Ishikawa (cell line): ENCODE measurements around the gene DAND5.
A peak's percentile ranks its signal among the peaks of the same experiment; 100 is the strongest.

Source experiments
- CREB1 ChIP-seq: IDR thresholded peaks from 2 replicates; pipeline ENCODE4 v1.6.1; 2012; ENCODE audit warnings: low read depth
- EGR1 ChIP-seq: IDR thresholded peaks from 2 replicates; pipeline ENCODE4 v1.6.1; 2012
- REST ChIP-seq: IDR thresholded peaks from 2 replicates; pipeline ENCODE4 v1.6.1; 2012; ENCODE audit warnings: low read depth, mild to moderate bottlenecking
- TAF1 ChIP-seq: IDR thresholded peaks from 2 replicates; pipeline ENCODE4 v1.6.1; 2012; ENCODE audit warnings: low read depth, mild to moderate bottlenecking
- YY1 ChIP-seq: IDR thresholded peaks from 2 replicates; pipeline ENCODE4 v1.6.1; 2012; ENCODE audit warnings: low read depth
- TF ChIP-seq, protein P1 (sequence below): IDR thresholded peaks from 2 replicates; pipeline ENCODE4 v1.6.1; 2012
- TF ChIP-seq, protein P2 (sequence below): IDR thresholded peaks from 2 replicates; pipeline ENCODE4 v1.6.1; 2012

GRCh38 chr19:12994701-12995595, 25.6 kb downstream of the DAND5 start, which contains the start of gene NFIX:
- no peak for TF ChIP-seq YY1
- TF ChIP-seq REST: no peak
- TF ChIP-seq, protein P1, sequence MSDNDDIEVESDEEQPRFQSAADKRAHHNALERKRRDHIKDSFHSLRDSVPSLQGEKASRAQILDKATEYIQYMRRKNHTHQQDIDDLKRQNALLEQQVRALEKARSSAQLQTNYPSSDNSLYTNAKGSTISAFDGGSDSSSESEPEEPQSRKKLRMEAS: peak; percentile 82
- TF ChIP-seq TAF1: no peak
- TF ChIP-seq, protein P2, sequence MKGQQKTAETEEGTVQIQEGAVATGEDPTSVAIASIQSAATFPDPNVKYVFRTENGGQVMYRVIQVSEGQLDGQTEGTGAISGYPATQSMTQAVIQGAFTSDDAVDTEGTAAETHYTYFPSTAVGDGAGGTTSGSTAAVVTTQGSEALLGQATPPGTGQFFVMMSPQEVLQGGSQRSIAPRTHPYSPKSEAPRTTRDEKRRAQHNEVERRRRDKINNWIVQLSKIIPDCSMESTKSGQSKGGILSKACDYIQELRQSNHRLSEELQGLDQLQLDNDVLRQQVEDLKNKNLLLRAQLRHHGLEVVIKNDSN: no peak
- TF ChIP-seq CREB1: no peak
- no peak for TF ChIP-seq EGR1
